Keratinocyte (primary cell): ENCODE results near the gene ZNF878. TPM values are rescaled to one million over a fixed set of nuclear protein-coding genes. Genes with fewer than 3 reads are reported as not detected.
A peak's percentile ranks its signal among the peaks of the same experiment; 100 is the strongest.

ENCODE experiments used
- DNase-seq: peaks from one replicate; pipeline ENCODE4 v3.0.0-alpha.2; 2011; ENCODE audit warnings: low read depth, missing footprints, low spot score
- FAIRE-seq: peaks from 2 replicates; lab custom pipeline; 2011; peaks lifted over from hg19 to GRCh38; lab: Jason Lieb, UNC
- H2AFZ ChIP-seq: 2 replicates; pipeline ENCODE4 v1.6.0; 2012; ENCODE audit warnings: low read length, control low read depth, inconsistent platforms; ENCODE audit not compliant: control insufficient read depth
- H3K27ac ChIP-seq: 2 replicates; pipeline ENCODE4 v1.5.1; 2011; ENCODE audit warnings: low read length; ENCODE audit not compliant: control insufficient read depth, insufficient read depth
- H3K27me3 ChIP-seq: 3 replicates; pipeline ENCODE4 v1.6.0; 2011; ENCODE audit warnings: low read length; ENCODE audit not compliant: control insufficient read depth, insufficient read depth; ENCODE audit errors: extremely low read depth
- H3K36me3 ChIP-seq, 2 experiments: 2 replicates in 1 of 2; 3 replicates in 1 of 2; pipeline ENCODE4 v1.5.1; 2011; ENCODE audit warnings: low read length in 2 of 2, mild to moderate bottlenecking in 1 of 2; ENCODE audit not compliant: control insufficient read depth in 2 of 2, insufficient read depth in 2 of 2; ENCODE audit errors: extremely low read depth in 1 of 2
- H3K4me1 ChIP-seq: 3 replicates; pipeline ENCODE4 v1.5.1; 2011; ENCODE audit warnings: low read length; ENCODE audit not compliant: control insufficient read depth, insufficient read depth; ENCODE audit errors: extremely low read depth
- H3K4me2 ChIP-seq: 3 replicates; pipeline ENCODE4 v1.6.0; 2011; ENCODE audit warnings: low read depth, low read length; ENCODE audit not compliant: control insufficient read depth, insufficient read depth; ENCODE audit errors: extremely low read depth
- H3K4me3 ChIP-seq, 3 experiments: fragments of 200-600 bp in 1 of 3; sonication (generic) in 1 of 3; 2 replicates in 2 of 3; 3 replicates in 1 of 3; pipeline ENCODE4 v1.5.1; 2011 to 2016; ENCODE audit warnings: low read length in 3 of 3, mild to moderate bottlenecking in 3 of 3, control low read depth in 2 of 3, inconsistent platforms in 1 of 3, low read depth in 1 of 3, mixed read lengths in 1 of 3, mixed run types in 1 of 3, moderate library complexity in 1 of 3; ENCODE audit not compliant: control insufficient read depth in 2 of 3, insufficient read depth in 2 of 3; ENCODE audit errors: extremely low read depth in 1 of 3
- H3K79me2 ChIP-seq: 2 replicates; pipeline ENCODE4 v1.6.0; 2012; ENCODE audit warnings: low read length; ENCODE audit not compliant: control insufficient read depth, insufficient read depth
- H3K9ac ChIP-seq: 3 replicates; pipeline ENCODE4 v1.6.0; 2011; ENCODE audit warnings: low read length; ENCODE audit not compliant: control insufficient read depth, insufficient read depth; ENCODE audit errors: extremely low read depth
- H3K9me1 ChIP-seq: 3 replicates; pipeline ENCODE4 v1.6.0; 2011; ENCODE audit warnings: low read length; ENCODE audit not compliant: control insufficient read depth, insufficient read depth; ENCODE audit errors: extremely low read depth
- H3K9me3 ChIP-seq: 2 replicates; pipeline ENCODE4 v1.5.1; 2012; ENCODE audit warnings: low read depth, low read length; ENCODE audit not compliant: control insufficient read depth
- H4K20me1 ChIP-seq: 3 replicates; pipeline ENCODE4 v1.6.0; 2011; ENCODE audit warnings: low read length; ENCODE audit not compliant: control insufficient read depth, insufficient read depth; ENCODE audit errors: extremely low read depth
- EZH2 ChIP-seq: IDR thresholded peaks from one replicate; pipeline ENCODE4 v1.6.1; 2012; ENCODE audit warnings: inconsistent platforms, mild to moderate bottlenecking, low read length, moderate library complexity
- dilution Hi-C: fragments of 300-500 bp; cut with MboI; formaldehyde crosslinking; loops from one replicate; pipeline ENCODE4 v1.7.0; 2020; ENCODE audit warnings: low sequenced_read_pairs; ENCODE audit not compliant: extremely low pct_ligation_motif_present
- polyA plus RNA-seq, 5 experiments: library from polyadenylated mRNA; depleted of rRNA in 3 of 5; stranded (reverse) in 3 of 5; stranded (forward) in 1 of 5; unstranded in 1 of 5; fragments of >200 nt; gene quantifications; 1 replicate in 1 of 5; 2 replicates in 3 of 5; 3 replicates in 1 of 5; pipeline versions ENCODE4 v1.2.1 to v1.2.3, GENCODE V29; 2011 to 2012; ENCODE audit warnings: missing spikeins in 2 of 5, low read depth in 1 of 5, low replicate concordance in 1 of 5
- TF ChIP-seq, protein P1 (sequence below), 3 experiments: IDR thresholded peaks in 1 of 3; conservative IDR thresholded peaks in 1 of 3; optimal IDR thresholded peaks in 1 of 3; 2 replicates in 2 of 3; 3 replicates in 1 of 3; pipeline versions ENCODE3 to v1.5.1; 2011; ENCODE audit warnings: low read length in 3 of 3, mild to moderate bottlenecking in 3 of 3, moderate library complexity in 2 of 3, control low read depth in 1 of 3, inconsistent platforms in 1 of 3; ENCODE audit not compliant: insufficient read depth in 2 of 3; ENCODE audit errors: extremely low read depth in 1 of 3

Gene ZNF878
- polyA plus RNA-seq, 1 donor (not counting 4 experiments of a cell fraction or from before 2014, with no cell fraction given), result 0.29 TPM

- peak; percentile 32 for FAIRE-seq
- H3K27ac ChIP-seq, result peak within 1 kb of the TSS; percentile 31
Observed at GRCh38 chr19:12064590-12065538, 12.1 kb upstream of the ZNF878 start, which contains the start of gene ZNF844. Gene ZNF844, plus strand, starts transcription at chr19:12064731. Its CDS starts 143 bp downstream, at chr19:12064874.

GRCh38 chr19:12055784-12056183 is 3.0 kb upstream of the ZNF878 start:
- no peak for FAIRE-seq
- dilution Hi-C loops, result no loop called here
- no peak for DNase-seq
- Histone ChIP-seq H3K9ac (no peak overlapping the region), H2AFZ (peak overlapping the region; percentile 31), H3K4me3 (no peak overlapping the region), H3K4me2 (peak overlapping the region; percentile 14), H3K9me3 (no peaks in the 10 kb centered on the region), H4K20me1 (no peaks in the 10 kb centered on the region), H3K9me1 (no peaks in the 10 kb centered on the region), H3K79me2 (no peaks in the 10 kb centered on the region), H3K27ac (no peak overlapping the region), H3K4me1 (peaks cover 10% of the 10 kb centered on the region), H3K27me3 (no peaks in the 10 kb centered on the region), H3K36me3 (no peaks in the 10 kb centered on the region)
- TF ChIP-seq, protein P1, sequence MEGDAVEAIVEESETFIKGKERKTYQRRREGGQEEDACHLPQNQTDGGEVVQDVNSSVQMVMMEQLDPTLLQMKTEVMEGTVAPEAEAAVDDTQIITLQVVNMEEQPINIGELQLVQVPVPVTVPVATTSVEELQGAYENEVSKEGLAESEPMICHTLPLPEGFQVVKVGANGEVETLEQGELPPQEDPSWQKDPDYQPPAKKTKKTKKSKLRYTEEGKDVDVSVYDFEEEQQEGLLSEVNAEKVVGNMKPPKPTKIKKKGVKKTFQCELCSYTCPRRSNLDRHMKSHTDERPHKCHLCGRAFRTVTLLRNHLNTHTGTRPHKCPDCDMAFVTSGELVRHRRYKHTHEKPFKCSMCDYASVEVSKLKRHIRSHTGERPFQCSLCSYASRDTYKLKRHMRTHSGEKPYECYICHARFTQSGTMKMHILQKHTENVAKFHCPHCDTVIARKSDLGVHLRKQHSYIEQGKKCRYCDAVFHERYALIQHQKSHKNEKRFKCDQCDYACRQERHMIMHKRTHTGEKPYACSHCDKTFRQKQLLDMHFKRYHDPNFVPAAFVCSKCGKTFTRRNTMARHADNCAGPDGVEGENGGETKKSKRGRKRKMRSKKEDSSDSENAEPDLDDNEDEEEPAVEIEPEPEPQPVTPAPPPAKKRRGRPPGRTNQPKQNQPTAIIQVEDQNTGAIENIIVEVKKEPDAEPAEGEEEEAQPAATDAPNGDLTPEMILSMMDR (optimal IDR thresholded peaks at IDR 0.05 in 1 of 3, IDR thresholded peaks at IDR 0.05 in 1 of 3, conservative IDR thresholded peaks at IDR 0.05 in 1 of 3; ENCODE audit: extremely low read depth in 1 of 3, insufficient read depth in 2 of 3, low read length in 3 of 3), result no peak
- TF ChIP-seq EZH2, result no peak

More at GRCh38 chr19:12064590-12065538, 12.1 kb upstream of the ZNF878 start, which contains the start of gene ZNF844:
- Histone ChIP-seq H3K36me3 (no peaks in the 10 kb centered on the region), H3K4me3 (peak within 1 kb of the TSS; percentile 66 to 72 (median 68)), H3K9me1 (no peaks in the 10 kb centered on the region), H3K27me3 (no peaks in the 10 kb centered on the region), H3K9me3 (no peaks in the 10 kb centered on the region), H3K4me2 (peak within 1 kb of the TSS; percentile 23), H2AFZ (peak within 1 kb of the TSS; percentile 93), H4K20me1 (no peaks in the 10 kb centered on the region), H3K79me2 (no peaks in the 10 kb centered on the region), H3K4me1 (no peaks in the 10 kb centered on the region), H3K9ac (peak within 1 kb of the TSS; percentile 74)
- no peak for TF ChIP-seq EZH2
- no peak for DNase-seq
- dilution Hi-C loops, result no loop called here
